Stomach (tissue), 9 donors: ENCODE results near the gene SGMS2. TPM values are rescaled to one million over a fixed set of nuclear protein-coding genes. Genes with fewer than 3 reads are reported as not detected.

Source experiments
- DNase-seq, 2 donors: peaks; one replicate each; pipeline versions ENCODE4 v3.0.0 to v3.0.0-alpha.2; 2013 to 2019
- H3K27ac ChIP-seq, 5 donors: fragments of 200-600 bp in 4 of 5; sonication (generic) in 4 of 5; one replicate each; pipeline ENCODE4 v1.5.1; 2013 to 2019; ENCODE audit warnings: mild to moderate bottlenecking in 1 of 5, moderate library complexity in 1 of 5
- H3K27me3 ChIP-seq, 3 donors: fragments of 200-600 bp; sonication (generic); one replicate each; pipeline ENCODE4 v1.5.1; 2017 to 2019; ENCODE audit warnings: mixed run types in 1 of 3
- H3K36me3 ChIP-seq, 4 donors: fragments of 200-600 bp; sonication (generic); 1 replicate in 3 of 4; 2 replicates in 1 of 4; pipeline ENCODE4 v1.5.1; 2016 to 2019
- H3K4me1 ChIP-seq, 4 donors: fragments of 200-600 bp; sonication (generic); one replicate each; pipeline ENCODE4 v1.5.1; 2016 to 2019
- H3K4me3 ChIP-seq, 4 donors: fragments of 200-600 bp; sonication (generic) in 3 of 4; one replicate each; pipeline ENCODE4 v1.5.1; 2016 to 2019; ENCODE audit warnings: mild to moderate bottlenecking in 1 of 4
- H3K9me3 ChIP-seq, 4 donors: fragments of 200-600 bp; sonication (generic); one replicate each; pipeline ENCODE4 v1.5.1; 2016 to 2019
- CTCF ChIP-seq, 7 experiments: fragments of 450-650 bp in 4 of 7; fragments of 200-600 bp in 3 of 7; sonication (generic) in 3 of 7; IDR thresholded peaks; one replicate each; pipeline ENCODE4 v1.5.1; 2016 to 2019; ENCODE audit warnings: antibody characterized with exemption in 7 of 7, control low read depth in 2 of 7, mild to moderate bottlenecking in 1 of 7
- EP300 ChIP-seq: sonication (generic); formaldehyde crosslinking; IDR thresholded peaks from one replicate; pipeline ENCODE4 v1.6.1; 2017; ENCODE audit warnings: antibody characterized with exemption
- POLR2A ChIP-seq, 4 donors: fragments of 450-650 bp; IDR thresholded peaks; one replicate each; pipeline ENCODE4 v1.6.1; 2016; ENCODE audit warnings: antibody characterized with exemption in 4 of 4, control low read depth in 2 of 4, mild to moderate bottlenecking in 1 of 4, moderate library complexity in 1 of 4
- POLR2AphosphoS5 ChIP-seq, 3 donors: sonication (generic); formaldehyde crosslinking; IDR thresholded peaks; one replicate each; pipeline ENCODE4 v1.6.1; 2016; ENCODE audit warnings: antibody characterized with exemption in 3 of 3
- WGBS, 5 donors: extraction: QIAGEN DNeasy Blood & Tissue Kit in 3 of 5; methylation state at CpG; one replicate each; pipeline versions ENCODE4 v1.1.5 to v1.1.7; 2013 to 2018; 5-methylcytosine and 5-hydroxymethylcytosine counted together
- intact Hi-C: fragments of 100-400 bp; cut with DNase I; formaldehyde crosslinking; loops from one replicate; pipeline ENCODE4 v1.15.1; 2023; ENCODE audit warnings: low total_unique reads
- polyA plus RNA-seq, 3 donors: library from polyadenylated mRNA; stranded (reverse); fragments of 200-250 nt; gene quantifications; one replicate each; pipeline ENCODE4 v1.2.3, GENCODE V29; 2013
- total RNA-seq, 5 donors: library from RNA; depleted of rRNA; stranded (reverse); fragments of >200 nt; gene quantifications; one replicate each; pipeline versions ENCODE4 v1.1.0 to v1.2.3, GENCODE V29; 2014 to 2016
- donor health status: healthy with polysubstance abuse.
- donor health status: Bipolar disorder and iron deficiency.
- donor health status: healthy.

The SGMS2 gene
- total and polyA plus RNA-seq, 8 donors, result 2.4 to 85.8 (median 20.4) TPM

- intact Hi-C loops, result no loop called here
- 42 to 65% (median 47%) methylated on average over 2 of the region's 2 CpGs for WGBS, 5 donors
- no peaks in the 10 kb centered on the region for H3K36me3 ChIP-seq
- H3K27me3 ChIP-seq, result no peaks in the 10 kb centered on the region
- H3K4me1 ChIP-seq, result peaks cover 0 to 8% (median 3%) of the 10 kb centered on the region in 4 donors
- H3K9me3 ChIP-seq, result peaks cover 0 to 7% (median 0%) of the 10 kb centered on the region in 4 donors
- H3K4me3 ChIP-seq, result no peak overlapping the region
- no peak for DNase-seq
- TF ChIP-seq POLR2AphosphoS5 (IDR thresholded peaks at IDR 0.05), result no peak
- no peak for TF ChIP-seq POLR2A (IDR thresholded peaks at IDR 0.05)
- TF ChIP-seq CTCF (IDR thresholded peaks at IDR 0.05), result no peak
- no peak for TF ChIP-seq EP300
- H3K27ac ChIP-seq, result no peak overlapping the region
Measured at GRCh38 chr4:107888237-107888636, 63.5 kb downstream of the SGMS2 start.

GRCh38 chr4:107890779-107891178 lies 66.0 kb downstream of the SGMS2 start:
- no peak for TF ChIP-seq CTCF (IDR thresholded peaks at IDR 0.05)
- no peak for TF ChIP-seq EP300
- TF ChIP-seq POLR2AphosphoS5 (IDR thresholded peaks at IDR 0.05), result no peak
- no peak for TF ChIP-seq POLR2A (IDR thresholded peaks at IDR 0.05)
- no peak for DNase-seq
- Histone ChIP-seq H3K27ac (no peak overlapping the region), H3K36me3 (no peaks in the 10 kb centered on the region), H3K4me3 (no peak overlapping the region), H3K4me1 (peaks cover 3 to 29% (median 16%) of the 10 kb centered on the region in 4 donors), H3K27me3 (no peaks in the 10 kb centered on the region), H3K9me3 (peaks cover 0 to 7% (median 0%) of the 10 kb centered on the region in 4 donors)
- intact Hi-C loops, result no loop called here
- WGBS, 5 donors, result 91 to 98% (median 95%) methylated on average over 2 of the region's 2 CpGs

GRCh38 chr4:107891299-107891698 lies 66.6 kb downstream of the SGMS2 start:
- no peak for DNase-seq
- Histone ChIP-seq H3K9me3 (peaks cover 0 to 7% (median 0%) of the 10 kb centered on the region in 4 donors), H3K4me3 (no peak overlapping the region), H3K36me3 (no peaks in the 10 kb centered on the region), H3K27ac (no peak overlapping the region), H3K4me1 (peaks cover 5 to 34% (median 21%) of the 10 kb centered on the region in 4 donors), H3K27me3 (no peaks in the 10 kb centered on the region)
- intact Hi-C loops, result no loop called here
- TF ChIP-seq CTCF (IDR thresholded peaks at IDR 0.05) (no peak), POLR2A (IDR thresholded peaks at IDR 0.05) (no peak), EP300 (no peak), POLR2AphosphoS5 (IDR thresholded peaks at IDR 0.05) (no peak)

- H3K9me3 ChIP-seq, result no peaks in the 10 kb centered on the region
Measured at GRCh38 chr4:107893171-107894137, 68.7 kb downstream of the SGMS2 start.

More at GRCh38 chr4:107893171-107894137, 68.7 kb downstream of the SGMS2 start:
- intact Hi-C loops, result no loop called here
- peaks cover 5 to 53% (median 34%) of the 10 kb centered on the region in 4 donors for H3K4me1 ChIP-seq
- no peaks in the 10 kb centered on the region for H3K36me3 ChIP-seq
- WGBS, 5 donors, result 66 to 75% (median 71%) methylated on average over 4 of the region's 4 CpGs
- TF ChIP-seq POLR2A (IDR thresholded peaks at IDR 0.05) (no peak), POLR2AphosphoS5 (IDR thresholded peaks at IDR 0.05) (no peak), CTCF (IDR thresholded peaks at IDR 0.05) (no peak), EP300 (no peak)
- H3K27me3 ChIP-seq, result no peaks in the 10 kb centered on the region
- peak overlapping the region in 1 of 5 donors; percentile 30 for H3K27ac ChIP-seq
- no peak for DNase-seq
- no peak overlapping the region for H3K4me3 ChIP-seq
